Kidney tubule cell (primary cell): ENCODE measurements around the gene TUBA4A.

ENCODE experiments used
- DNase-seq: peaks from one replicate; pipeline ENCODE4 v3.0.0-alpha.2; 2018; ENCODE audit warnings: low spot score

Gene TUBA4A

DNA sequence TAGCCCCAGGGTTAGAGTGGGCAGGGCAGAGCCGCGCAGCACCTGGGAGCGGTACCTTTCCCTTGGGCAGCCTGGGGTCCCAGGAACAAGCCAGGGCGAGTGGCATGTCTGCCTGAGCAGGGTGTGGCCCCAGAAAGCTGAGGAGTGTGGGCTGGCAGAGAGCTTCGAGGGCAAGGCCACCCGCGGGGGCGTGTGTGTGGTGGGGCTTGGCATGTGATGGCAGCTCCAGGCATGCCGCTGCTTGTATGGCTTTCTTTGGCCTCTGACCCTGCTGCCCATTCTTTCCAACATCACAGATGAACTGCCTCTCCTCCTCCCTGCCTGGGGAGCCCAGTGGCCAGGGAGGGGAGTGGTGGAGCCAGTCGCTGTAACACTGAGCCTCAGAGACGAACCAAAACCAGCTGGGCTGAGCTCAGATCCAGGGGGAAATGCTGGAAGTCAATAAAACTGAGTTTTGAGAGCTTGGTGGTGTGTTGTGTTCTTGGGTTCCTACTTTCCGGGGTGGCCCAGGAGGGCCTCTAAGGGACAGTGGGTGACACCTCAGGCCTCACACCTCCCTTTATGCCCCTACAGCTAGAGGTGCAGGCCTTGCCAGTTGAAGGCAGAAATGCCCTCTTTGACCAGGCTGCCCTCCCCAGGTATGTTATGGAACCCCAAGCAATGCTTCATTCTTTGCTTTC is 32.9 kb upstream of the TUBA4A start:
- no peak for DNase-seq

DNA sequence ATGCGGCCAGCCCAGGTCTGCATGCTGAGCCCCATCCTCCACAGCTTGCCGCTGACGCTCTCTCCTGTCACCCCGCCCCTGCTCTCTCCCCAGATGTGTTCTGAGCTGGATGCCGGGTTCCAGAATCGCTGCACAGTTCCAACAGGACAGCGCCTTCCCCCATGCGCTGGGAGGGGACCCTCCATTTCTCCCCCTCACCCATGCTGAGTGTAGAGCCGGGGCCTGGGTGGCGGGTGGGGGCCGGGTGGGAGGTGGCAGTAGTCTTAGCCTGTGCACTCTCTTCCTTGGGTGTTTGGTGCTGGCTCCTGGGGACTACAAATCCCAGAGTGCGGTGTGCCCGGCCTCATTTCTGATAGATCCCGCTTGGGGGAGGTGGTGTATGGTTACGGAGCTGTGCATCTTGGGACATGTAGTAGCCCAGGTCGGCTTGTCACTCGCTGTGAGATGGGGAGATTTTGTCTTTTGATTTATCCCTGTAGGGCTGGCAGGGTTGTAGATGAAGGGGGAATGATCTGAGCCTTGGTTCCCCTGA is 32.2 kb upstream of the TUBA4A start:
- no peak for DNase-seq

DNA sequence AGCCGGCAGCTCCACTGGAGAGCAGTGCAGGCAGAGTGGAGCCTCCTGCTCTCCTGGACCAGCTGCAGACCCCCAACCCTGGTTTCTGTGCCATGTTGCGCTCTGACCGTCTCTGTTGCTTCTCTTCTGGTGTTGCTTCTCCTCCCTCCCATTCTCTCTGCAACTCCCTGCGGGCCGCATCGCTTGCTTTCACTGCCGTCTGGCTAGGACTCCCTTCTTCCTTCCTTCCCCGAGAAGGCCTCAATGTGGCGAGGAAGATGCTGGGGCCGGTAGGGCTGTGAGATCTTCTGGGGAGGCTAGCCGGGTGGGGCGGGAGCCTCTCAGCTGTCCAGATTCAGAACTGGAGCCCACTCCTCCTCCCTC is 31.6 kb upstream of the TUBA4A start:
- no peak for DNase-seq

DNA sequence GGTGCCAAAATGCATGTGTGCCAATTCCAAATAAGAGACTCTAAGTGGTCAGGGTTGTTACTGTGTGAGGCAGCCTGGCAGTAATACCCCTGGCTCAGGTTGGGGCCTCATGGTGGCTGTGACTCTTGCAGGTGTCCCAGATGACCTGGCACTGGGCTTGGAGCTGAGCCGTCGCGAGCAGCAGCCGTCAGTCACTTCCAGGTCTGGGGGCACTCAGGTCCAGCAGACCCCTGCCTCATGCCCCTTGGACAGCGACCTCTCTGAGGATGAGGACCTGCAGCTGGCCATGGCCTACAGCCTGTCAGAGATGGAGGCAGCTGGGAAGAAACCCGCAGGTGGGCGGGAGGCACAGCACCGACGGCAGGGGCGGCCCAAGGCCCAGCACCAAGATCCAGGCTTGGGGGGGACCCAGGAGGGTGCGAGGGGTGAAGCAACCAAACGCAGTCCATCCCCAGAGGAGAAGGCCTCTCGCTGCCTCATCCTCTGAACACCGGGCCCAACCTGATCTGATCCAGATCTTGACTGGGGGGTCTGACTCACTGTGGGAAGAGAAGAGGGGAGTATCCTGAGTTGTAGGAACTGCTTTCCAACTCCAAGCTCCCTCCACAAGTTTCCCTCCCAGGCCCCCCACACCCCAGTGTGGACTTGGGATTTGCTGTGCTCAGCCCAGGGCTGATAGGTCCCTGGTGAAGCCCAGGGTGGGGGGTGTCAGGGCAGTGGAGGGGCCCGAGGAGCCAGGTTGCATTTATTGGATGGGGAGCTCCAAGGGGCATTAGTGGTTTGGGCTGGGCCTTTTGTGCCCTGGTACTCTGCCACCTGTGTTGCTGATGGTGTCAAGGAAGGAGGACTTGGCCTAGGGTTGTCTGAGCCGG is 31.0 kb upstream of the TUBA4A start:
- no peak for DNase-seq

DNA sequence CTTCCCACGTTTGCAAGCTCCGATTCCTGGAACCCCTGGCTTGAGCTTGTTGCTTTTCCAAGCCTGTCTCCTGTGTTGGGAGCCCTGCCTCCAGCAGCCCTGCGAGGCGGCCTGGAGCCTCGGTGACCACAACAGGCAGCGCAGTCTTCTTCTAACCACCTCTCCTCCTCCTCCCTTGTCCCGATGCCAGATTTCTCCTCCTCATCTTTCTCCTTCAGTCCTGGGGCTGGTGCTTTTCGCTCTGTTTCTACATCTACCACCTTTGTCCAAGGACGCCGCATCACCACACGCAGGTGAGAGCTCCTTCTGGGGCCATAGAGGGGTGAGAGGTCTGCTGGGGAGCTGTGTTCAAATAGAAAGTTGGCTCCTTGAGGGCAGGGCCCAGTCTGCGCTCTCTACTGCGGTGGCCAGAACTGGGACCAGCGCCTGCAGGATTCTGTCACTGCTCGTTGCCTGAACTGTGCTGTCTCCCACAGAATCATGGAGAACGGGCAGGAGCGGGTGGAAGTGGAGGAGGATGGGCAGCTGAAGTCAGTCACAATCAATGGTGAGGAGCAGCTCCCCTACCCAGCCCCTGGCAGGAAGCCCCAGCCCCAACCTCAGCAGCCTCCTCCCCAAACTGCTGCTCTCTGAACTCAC is 29.3 kb upstream of the TUBA4A start:
- DNase-seq, result no peak

DNA sequence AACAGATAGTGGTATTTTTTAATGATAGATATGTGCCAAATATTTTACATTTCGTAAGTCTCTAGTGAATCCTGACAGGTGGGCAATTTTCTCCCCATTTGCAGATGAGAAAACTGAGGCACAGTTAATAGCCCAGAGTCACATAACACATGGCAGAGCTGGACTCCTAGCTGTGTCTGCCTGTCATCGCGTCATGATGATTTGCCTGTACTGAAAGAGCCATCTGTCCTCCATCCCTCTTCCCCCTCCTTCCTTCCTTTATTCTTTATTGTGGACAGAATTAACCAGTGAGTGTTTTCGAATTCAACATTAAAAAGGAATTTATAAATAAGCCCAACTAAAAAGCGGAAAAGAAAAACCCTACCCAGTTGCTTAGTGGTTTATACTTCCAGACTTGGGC is 28.7 kb upstream of the TUBA4A start:
- no peak for DNase-seq

DNA sequence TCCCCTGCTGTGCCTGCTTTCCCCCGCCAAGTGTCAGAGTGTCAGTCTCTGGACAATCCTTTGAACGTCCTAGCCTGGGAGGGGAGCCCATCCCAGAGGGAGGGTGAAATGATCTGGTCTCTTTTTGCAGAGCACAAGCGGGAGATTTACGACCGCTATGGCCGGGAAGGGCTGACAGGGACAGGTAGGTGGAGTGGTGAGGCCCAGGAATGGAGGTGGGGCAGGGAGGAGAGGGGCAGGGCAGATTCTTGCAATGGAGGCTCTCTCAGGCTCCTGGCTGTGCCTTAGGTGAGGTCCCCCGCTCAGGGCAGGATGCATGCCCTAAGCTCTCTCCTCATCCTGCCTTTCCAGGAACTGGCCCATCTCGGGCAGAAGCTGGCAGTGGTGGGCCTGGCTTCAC is 27.9 kb upstream of the TUBA4A start:
- no peak for DNase-seq

DNA sequence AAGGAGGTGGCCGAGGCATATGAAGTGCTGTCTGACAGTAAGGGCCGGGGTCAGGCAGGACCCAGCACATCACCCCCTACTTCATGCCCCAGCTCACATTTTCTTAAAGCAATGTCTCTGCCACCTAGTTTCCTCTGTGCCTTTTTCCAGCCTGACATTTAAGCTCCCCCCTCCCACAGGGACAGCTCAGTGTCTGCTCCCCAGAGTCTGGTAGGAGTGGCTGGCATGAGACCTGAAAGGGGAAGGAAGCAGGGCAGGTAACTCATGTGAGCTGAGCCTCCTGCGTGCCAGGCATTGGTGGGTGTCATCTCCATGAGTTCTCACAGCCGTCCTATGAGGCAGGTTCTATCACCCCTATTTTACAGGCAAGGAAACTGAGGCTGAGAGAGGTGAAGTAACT is 26.9 kb upstream of the TUBA4A start:
- DNase-seq, result no peak

DNA sequence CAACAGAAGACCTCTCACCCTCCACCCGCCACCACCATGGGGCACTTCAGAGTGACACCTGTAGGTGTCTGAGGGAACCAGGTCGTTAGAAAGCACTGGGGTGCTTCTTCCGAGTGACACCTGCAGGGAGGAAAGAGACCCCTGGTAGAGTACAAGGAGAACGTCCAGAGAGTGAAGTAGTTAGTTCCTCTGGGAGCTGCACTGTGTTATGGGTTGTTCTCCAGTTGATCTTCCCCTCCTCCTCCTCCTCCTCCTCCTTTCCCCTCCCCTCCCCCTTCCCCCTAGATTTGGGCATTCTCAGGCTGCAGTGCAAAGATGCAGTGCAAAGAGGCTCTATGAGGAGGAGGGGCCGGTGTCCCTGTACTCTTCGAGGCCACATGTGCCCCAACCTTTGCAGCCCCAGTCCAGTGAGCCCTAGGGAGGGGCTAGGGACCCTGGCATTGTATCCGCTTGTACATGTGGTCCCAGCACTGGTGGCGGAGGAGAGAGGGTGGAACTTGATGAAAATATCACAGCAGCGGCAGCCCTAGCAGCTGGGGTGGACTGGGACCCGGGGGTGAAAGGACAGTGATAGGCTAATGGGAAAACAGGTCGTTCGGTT is 26.3 kb upstream of the TUBA4A start:
- no peak for DNase-seq

DNA sequence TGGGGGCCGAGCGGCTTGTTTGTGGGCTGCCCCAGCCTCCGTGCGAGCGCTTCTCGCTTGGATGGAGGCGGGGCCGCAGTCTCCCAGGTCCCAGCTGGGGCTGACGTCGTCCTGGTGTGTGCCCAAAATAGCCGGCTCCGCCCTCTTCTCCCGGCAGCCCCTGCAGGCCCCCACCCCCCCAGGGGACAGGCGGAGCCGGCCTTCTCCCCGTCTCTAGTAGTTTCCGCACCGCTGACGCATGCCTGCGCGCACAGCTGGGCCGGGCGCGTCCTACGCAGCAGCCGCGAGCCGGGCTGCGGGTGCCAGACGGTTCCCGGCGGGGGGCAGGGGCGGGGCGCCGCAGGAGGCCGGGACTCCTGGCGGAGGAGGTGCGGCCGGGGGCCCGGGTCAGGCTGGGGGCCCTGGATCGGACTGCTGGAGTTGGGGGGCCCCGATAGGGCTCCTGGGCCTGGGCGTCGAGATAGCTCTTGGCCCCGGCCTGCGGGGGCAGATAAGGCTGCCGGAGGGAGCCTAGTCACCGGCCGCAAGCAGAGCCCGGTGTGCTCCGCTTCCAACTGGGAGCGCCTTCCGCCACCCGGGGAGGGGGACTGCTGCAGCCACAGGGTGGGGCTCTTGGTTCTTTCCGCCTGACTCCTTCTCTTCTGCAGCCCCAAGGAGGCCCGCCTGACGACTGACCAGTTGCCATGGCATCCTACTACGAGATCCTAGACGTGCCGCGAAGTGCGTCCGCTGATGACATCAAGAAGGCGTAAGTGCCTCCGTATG is 25.6 kb upstream of the TUBA4A start, which contains the start of gene DNAJB2:
TSS of gene DNAJB2 (plus strand) at position 216 of the 765 bp plus-strand sequence. CDS start at position 684, 468 bp downstream.
- DNase-seq, result peak; percentile 100

DNA sequence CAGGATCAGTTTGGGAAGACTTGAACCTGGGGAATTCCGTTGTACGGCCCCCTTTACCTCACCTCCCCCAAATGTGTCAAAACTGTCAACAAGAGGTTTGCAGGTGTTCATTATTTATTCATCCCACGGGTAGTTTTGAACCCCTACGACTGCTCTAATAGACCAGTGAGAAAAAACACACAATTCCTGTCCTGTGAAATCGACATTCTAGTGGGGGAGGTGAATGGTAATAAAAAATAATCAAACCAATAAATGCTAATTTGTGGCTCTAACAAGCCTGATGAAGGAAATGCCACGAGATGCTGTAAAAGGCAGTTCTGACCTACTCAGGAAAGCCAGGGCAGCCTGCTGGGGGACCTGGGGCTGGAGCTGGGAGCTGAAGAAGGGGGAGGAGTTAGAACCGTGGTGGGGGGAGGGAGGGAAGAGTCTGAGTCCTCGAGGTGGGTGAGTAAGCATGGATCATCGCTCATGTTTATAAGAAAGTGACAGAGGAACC is 25.0 kb upstream of the TUBA4A start:
- DNase-seq, result no peak

DNA sequence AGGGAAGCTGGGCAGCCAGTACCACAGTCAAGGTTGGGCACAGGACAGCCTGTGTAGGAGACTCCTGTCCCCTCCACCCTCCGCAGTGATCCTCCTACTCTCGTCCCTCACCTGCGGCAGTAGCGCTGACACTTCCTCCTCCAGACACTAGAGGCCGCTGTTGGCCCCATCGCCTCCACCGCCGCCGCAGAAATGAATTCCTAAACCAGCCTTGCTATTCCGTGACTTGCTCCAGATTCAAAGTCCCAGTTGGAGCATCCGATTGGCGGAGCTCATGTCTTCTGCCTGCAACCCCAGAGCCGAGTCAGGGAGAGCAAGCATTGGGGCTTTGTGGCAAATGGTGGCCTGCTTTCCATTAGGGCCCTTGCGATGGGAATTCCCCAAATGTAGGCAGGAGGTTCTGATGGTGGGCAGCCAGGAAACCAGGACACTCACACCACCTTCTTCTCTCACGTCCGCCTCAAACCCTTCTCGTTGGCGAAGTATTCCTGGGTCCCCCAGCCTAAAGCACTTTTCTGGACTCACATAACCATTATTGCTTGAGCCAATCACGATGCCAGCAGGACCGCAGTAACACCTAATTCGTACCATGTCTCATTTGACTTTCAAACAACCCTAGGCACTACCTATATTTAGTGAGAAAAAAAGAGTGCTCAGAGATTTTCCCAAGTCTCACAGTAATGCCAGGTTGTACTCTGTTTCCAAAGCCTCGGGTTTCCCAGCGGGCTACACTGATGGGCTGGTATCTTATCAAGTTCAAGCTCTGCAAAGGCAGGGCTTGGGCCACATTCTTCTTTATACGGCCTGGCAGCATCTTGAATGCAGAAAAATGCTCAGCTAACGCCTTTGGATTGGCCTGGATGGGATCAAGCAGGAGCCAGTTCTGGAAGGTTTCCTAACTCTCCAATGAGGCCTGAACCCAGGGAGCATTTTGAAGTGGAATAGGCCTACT is 24.3 kb upstream of the TUBA4A start:
- DNase-seq, result peak; percentile 87

DNA sequence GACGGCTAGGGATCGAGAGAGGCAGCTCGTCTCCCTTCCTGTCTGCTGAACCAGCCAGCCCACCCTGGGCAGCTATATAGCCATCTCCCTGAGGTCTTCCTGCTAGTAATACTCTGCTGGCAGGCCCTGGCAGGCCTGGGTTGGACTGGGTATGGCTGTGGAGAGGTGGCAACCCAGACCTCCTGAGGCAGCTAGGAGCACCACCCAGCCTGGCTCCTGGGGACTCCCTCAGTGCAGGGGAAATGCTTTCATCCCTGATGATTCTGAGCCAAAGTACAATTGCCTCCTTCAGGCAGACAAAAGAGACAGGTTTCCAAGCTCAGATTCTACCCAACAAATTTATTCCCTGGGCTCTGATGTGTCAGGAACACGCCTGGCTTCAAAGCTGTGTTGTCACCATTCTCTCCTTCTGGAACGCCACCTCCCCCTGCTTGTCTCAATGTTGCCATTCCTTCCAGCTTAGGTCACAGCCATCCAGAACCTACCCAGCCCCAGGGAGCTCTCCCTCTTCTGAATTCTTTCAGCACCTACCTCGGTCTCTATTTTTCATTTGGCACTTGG is 20.7 kb upstream of the TUBA4A start:
- peak; percentile 98 for DNase-seq

DNA sequence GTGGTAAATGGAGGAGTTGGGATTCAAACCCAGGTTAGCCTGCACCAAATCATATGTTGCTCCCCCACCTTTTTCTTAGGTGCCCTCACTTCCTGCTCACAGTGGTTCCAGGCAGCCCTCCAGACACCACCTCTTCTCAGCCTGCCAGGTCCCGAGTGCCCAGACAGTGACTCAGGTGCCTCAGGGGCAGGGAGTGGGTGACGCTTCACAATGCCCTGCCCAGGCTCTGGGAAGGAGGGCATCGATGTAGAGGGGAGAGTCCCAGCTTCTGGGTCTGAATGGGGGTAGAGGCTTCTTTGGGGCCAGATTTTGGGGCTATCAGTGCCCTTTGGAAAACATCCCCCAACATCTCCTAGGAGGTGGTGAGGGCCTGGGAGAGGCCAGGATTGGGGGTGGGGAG is 20.2 kb upstream of the TUBA4A start:
- peak; percentile 99 for DNase-seq

DNA sequence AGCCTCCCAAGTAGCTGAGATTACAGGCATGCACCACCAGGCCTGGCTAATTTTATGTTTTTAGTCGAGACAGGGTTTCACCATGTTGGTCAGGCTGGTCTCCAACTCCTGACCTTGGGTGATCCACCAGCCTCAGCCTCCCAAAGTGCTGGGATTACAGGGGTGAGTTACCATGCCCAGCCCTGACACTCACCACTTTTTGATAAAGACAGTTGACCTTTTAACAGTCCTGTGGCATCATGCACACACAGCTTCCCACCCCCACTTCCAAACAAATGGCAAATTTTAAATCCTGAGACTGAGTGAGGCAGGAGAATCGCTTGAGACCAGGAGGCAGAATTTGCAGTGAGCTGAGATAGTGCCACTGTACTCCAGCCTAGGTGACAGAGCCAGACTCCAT is 19.3 kb upstream of the TUBA4A start:
- peak; percentile 82 for DNase-seq

DNA sequence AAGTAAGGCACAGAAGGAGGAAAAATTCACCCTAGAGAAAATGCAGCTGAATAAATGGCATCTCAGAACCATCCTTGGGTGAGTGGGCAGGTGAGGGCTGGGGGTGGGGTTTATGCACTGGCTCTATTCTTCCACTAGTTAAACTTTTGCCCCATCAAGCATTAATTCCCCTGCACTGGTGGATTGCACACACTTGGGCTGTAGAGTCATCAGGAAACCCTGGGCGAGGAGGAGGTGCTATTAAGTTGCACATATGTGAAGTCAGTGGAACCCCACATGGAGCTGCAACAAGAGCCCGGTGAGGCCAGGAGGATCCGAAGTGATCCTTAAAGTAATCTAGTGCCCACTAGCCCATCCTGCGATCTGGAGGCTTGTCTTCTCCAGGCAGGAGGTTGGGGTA is 18.6 kb upstream of the TUBA4A start:
- DNase-seq, result peak; percentile 86

DNA sequence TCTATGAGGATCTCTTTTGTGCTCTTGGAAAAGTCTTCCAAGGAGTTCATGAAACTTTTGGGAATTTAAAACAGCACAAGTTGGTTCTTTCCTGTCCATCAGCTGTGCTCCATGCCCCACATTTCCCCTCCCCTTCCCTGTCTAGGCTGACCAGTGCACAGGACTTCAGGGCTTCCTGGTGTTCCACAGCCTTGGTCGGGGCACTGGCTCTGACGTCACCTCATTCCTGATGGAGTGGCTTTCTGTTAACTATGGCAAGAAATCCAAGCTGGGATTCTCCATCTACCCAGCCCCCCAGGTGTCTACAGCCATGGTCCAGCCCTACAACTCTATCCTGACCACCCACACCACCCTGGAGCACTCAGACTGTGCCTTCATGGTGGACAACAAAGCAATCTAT is 17.3 kb upstream of the TUBA4A start:
- DNase-seq, result no peak

DNA sequence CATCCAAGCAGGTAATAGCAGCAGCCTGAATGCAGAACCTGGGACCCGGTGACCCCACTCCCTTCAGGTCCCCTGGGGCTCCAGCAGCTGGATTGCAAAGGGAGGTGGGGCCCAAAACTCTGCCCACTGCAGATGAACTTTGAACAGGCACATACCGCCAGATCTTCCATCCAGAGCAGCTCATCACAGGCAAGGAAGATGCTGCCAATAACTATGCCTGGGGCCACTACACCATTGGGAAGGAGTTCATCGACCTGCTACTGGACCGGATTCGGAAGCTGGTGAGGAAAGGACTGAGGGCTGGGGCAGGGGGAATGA is 16.3 kb upstream of the TUBA4A start:
- no peak for DNase-seq

DNA sequence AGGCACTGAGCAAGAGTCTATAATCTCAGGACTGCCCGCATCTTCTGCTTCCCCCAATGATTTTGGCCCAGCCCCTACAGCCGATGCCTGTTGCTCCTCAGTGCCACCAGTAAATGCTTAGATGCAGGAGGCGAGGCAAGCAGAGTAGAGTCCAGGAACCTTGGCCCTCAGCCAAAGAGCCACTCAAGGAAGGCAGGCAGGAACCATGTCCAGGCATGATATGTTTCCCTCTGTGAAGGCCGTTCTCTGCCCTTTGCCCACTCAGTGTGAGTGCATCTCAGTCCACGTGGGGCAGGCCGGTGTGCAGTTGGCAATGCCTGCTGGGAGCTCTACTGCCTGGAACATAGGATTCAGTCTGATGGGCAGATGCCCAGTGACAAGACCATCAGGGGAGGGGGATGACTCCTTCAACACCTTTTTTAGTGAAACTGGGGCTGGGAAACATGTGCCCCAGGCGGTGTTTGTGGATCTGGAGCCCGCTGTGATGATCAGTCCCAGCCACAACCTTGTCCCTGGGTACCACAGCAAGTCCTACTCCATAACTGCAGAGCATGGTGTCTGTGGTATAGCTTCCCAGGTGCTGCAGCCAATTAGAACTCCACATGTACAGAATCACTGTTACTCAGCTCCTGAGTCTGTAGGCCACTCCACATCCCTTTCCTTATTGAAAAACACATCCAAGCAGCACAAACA is 15.8 kb upstream of the TUBA4A start:
- DNase-seq, result peak; percentile 72
